Measurements from ENCODE around the gene ULK2. TPM values are rescaled to one million over a fixed set of nuclear protein-coding genes. Genes with fewer than 3 reads are reported as not detected.

ULK2 gene
- total and polyA plus RNA-seq, 2 of the 13 experiments (the other 11 are each of a cell fraction or from before 2014, with no cell fraction given), result 0.01 TPM; not detected in 1

GRCh38 chr17:19740933-19741332 is 126.8 kb downstream of the ULK2 start:
- no peak for FAIRE-seq
- no peak overlapping the region for H3K27ac ChIP-seq (ENCODE audit: extremely low read length, insufficient read depth, low read length)
- POLR2A ChIA-PET, result interaction anchor here (0.9 kb wide), 1 partner anchor 13 kb away, joined by 4 read pairs; no protein-coding TSS in a partner anchor
- no peaks in the 10 kb centered on the region for H3K79me2 ChIP-seq (ENCODE audit: insufficient read depth, low read length)
- no peak for ATAC-seq
- H3K27me3 ChIP-seq (ENCODE audit: control insufficient read depth in 1 of 2, insufficient read depth in 2 of 2, low read length in 2 of 2), result no peaks in the 10 kb centered on the region; a peak in 1 of 5 replicates
- peaks cover 41% of the 10 kb centered on the region for H3K4me1 ChIP-seq (ENCODE audit: insufficient read depth, low read length)
- WGBS (ENCODE audit: low lambda C conversion rate), result 74% methylated on average over 7 of the region's 7 CpGs
- no peak overlapping the region for H3K4me2 ChIP-seq (ENCODE audit: low read depth, low read length)
- H4K20me1 ChIP-seq (ENCODE audit: insufficient read depth, low read length), result no peaks in the 10 kb centered on the region
- H2AFZ ChIP-seq (ENCODE audit: low read length), result no peak overlapping the region
- DNase-seq (ENCODE audit: low spot score), result no peak
- in situ Hi-C loops (cut with HindIII; ENCODE audit: extremely low pct_ligation_motif_present, low pct_unique_long_range_greater_than_20kb), result no loop called here
- no TSS peak for BruUV-seq (replicated peaks)
- intact Hi-C loops (cut with micrococcal nuclease; ENCODE audit: unreplicated experiment), result no loop called here
- no peaks in the 10 kb centered on the region for H3K36me3 ChIP-seq (replicated peaks in 1 of 2; ENCODE audit: control insufficient read depth in 1 of 2, insufficient read depth in 2 of 2, low read length in 2 of 2)
- no peak overlapping the region for H3K9ac ChIP-seq (ENCODE audit: insufficient read depth, low read depth, low read length)
- H3K4me3 ChIP-seq (replicated peaks in 1 of 3; ENCODE audit: insufficient read depth in 1 of 3, low read depth in 2 of 3, low read length in 3 of 3), result no peak overlapping the region
- H3K9me3 ChIP-seq (ENCODE audit: low read length), result no peaks in the 10 kb centered on the region
- CTCF ChIA-PET (ENCODE audit: low intra/inter-chr PET ratio, low total read pairs), result no interaction called here
- TF ChIP-seq ZBTB21 (CRISPR knock-in tag; IDR thresholded peaks at IDR 0.05) (no peak), DNMT1 (CRISPR knock-in tag; IDR thresholded peaks at IDR 0.05) (no peak), ELF3 (CRISPR knock-in tag; IDR thresholded peaks at IDR 0.05) (no peak), ZBTB14 (CRISPR knock-in tag; IDR thresholded peaks at IDR 0.05) (no peak), MYC (CRISPR knock-in tag; IDR thresholded peaks at IDR 0.05; ENCODE audit: borderline replicate concordance) (no peak), ZNF33B (CRISPR knock-in tag; IDR thresholded peaks at IDR 0.05) (no peak), ZNF7 (CRISPR knock-in tag; IDR thresholded peaks at IDR 0.05) (no peak), REXO4 (CRISPR knock-in tag; IDR thresholded peaks at IDR 0.05; ENCODE audit: borderline replicate concordance) (no peak), SRF (IDR thresholded peaks at IDR 0.05; ENCODE audit: low read depth, low read length) (no peak), SIX1 (CRISPR knock-in tag; IDR thresholded peaks at IDR 0.05; ENCODE audit: borderline replicate concordance) (no peak)
- TF ChIP-seq, protein P1, sequence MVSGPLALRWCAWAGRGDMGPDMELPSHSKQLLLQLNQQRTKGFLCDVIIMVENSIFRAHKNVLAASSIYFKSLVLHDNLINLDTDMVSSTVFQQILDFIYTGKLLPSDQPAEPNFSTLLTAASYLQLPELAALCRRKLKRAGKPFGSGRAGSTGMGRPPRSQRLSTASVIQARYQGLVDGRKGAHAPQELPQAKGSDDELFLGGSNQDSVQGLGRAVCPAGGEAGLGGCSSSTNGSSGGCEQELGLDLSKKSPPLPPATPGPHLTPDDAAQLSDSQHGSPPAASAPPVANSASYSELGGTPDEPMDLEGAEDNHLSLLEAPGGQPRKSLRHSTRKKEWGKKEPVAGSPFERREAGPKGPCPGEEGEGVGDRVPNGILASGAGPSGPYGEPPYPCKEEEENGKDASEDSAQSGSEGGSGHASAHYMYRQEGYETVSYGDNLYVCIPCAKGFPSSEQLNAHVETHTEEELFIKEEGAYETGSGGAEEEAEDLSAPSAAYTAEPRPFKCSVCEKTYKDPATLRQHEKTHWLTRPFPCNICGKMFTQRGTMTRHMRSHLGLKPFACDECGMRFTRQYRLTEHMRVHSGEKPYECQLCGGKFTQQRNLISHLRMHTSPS (CRISPR knock-in tag; IDR thresholded peaks at IDR 0.05; ENCODE audit: low read depth), result no peak
- TF ChIP-seq, protein P2, sequence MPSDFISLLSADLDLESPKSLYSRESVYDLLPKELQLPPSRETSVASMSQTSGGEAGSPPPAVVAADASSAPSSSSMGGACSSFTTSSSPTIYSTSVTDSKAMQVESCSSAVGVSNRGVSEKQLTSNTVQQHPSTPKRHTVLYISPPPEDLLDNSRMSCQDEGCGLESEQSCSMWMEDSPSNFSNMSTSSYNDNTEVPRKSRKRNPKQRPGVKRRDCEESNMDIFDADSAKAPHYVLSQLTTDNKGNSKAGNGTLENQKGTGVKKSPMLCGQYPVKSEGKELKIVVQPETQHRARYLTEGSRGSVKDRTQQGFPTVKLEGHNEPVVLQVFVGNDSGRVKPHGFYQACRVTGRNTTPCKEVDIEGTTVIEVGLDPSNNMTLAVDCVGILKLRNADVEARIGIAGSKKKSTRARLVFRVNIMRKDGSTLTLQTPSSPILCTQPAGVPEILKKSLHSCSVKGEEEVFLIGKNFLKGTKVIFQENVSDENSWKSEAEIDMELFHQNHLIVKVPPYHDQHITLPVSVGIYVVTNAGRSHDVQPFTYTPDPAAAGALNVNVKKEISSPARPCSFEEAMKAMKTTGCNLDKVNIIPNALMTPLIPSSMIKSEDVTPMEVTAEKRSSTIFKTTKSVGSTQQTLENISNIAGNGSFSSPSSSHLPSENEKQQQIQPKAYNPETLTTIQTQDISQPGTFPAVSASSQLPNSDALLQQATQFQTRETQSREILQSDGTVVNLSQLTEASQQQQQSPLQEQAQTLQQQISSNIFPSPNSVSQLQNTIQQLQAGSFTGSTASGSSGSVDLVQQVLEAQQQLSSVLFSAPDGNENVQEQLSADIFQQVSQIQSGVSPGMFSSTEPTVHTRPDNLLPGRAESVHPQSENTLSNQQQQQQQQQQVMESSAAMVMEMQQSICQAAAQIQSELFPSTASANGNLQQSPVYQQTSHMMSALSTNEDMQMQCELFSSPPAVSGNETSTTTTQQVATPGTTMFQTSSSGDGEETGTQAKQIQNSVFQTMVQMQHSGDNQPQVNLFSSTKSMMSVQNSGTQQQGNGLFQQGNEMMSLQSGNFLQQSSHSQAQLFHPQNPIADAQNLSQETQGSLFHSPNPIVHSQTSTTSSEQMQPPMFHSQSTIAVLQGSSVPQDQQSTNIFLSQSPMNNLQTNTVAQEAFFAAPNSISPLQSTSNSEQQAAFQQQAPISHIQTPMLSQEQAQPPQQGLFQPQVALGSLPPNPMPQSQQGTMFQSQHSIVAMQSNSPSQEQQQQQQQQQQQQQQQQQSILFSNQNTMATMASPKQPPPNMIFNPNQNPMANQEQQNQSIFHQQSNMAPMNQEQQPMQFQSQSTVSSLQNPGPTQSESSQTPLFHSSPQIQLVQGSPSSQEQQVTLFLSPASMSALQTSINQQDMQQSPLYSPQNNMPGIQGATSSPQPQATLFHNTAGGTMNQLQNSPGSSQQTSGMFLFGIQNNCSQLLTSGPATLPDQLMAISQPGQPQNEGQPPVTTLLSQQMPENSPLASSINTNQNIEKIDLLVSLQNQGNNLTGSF (CRISPR knock-in tag; IDR thresholded peaks at IDR 0.05), result no peak
- TF ChIP-seq, protein P3, sequence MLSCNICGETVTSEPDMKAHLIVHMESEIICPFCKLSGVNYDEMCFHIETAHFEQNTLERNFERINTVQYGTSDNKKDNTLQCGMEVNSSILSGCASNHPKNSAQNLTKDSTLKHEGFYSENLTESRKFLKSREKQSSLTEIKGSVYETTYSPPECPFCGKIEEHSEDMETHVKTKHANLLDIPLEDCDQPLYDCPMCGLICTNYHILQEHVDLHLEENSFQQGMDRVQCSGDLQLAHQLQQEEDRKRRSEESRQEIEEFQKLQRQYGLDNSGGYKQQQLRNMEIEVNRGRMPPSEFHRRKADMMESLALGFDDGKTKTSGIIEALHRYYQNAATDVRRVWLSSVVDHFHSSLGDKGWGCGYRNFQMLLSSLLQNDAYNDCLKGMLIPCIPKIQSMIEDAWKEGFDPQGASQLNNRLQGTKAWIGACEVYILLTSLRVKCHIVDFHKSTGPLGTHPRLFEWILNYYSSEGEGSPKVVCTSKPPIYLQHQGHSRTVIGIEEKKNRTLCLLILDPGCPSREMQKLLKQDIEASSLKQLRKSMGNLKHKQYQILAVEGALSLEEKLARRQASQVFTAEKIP (CRISPR knock-in tag; IDR thresholded peaks at IDR 0.05; ENCODE audit: borderline replicate concordance), result no peak

Measured in HepG2 (cell line).